ENCODE results near the gene FAM222A.

Gene FAM222A

GRCh38 chr12:109815757-109816617 lies 102.4 kb downstream of the FAM222A start:
- CTCF ChIA-PET = interaction anchor here (0.6 to 2.6 kb wide), 3 partner anchors 10 to 38 kb away, joined by 3 to 15 read pairs (median 13); no protein-coding TSS in a partner anchor
- Histone ChIP-seq H3K4me1 (ENCODE audit: control insufficient read depth, insufficient read depth, low read length) (no peaks in the 10 kb centered on the region), H3K4me3 (ENCODE audit: low read depth, low read length) (no peak overlapping the region), H3K27ac (ENCODE audit: extremely low read depth, low read depth, low read length) (no peak overlapping the region), H3K9me3 (ENCODE audit: control insufficient read depth, insufficient read depth, low read depth, low read length) (no peaks in the 10 kb centered on the region), H3K36me3 (ENCODE audit: control insufficient read depth in 2 of 2, insufficient read depth in 1 of 2, low read length in 2 of 2) (peaks cover 0 to 9% of the 10 kb centered on the region in 2 experiments; a peak in 1 of 3 replicates)
- POLR2A ChIA-PET = no interaction called here
- TF ChIP-seq HIC1 (tag by site-specific recombination; IDR thresholded peaks at IDR 0.05) (0 out of 2 replicates have a peak, but pooled peaks have one; percentile 32), PRDM10 (tag by site-specific recombination; IDR thresholded peaks at IDR 0.05) (no peak)

- no peaks in the 10 kb centered on the region for H3K9me3 ChIP-seq (ENCODE audit: control insufficient read depth, insufficient read depth, low read depth, low read length)
- H3K4me3 ChIP-seq (ENCODE audit: low read depth, low read length) = no peak overlapping the region
- TF ChIP-seq ZBTB48 (tag by site-specific recombination; IDR thresholded peaks at IDR 0.05) (no peak), ZNF501 (tag by site-specific recombination; IDR thresholded peaks at IDR 0.05) (no peak), ZBTB7A (tag by site-specific recombination; IDR thresholded peaks at IDR 0.05; ENCODE audit: low read depth) (no peak), SALL2 (tag by site-specific recombination; IDR thresholded peaks at IDR 0.05; ENCODE audit: borderline replicate concordance) (no peak), KLF9 (tag by site-specific recombination; IDR thresholded peaks at IDR 0.05; ENCODE audit: low read depth) (no peak), IKZF3 (tag by site-specific recombination; IDR thresholded peaks at IDR 0.05) (no peak)
- peaks cover 0 to 9% of the 10 kb centered on the region in 2 experiments; a peak in 1 of 3 replicates for H3K36me3 ChIP-seq (ENCODE audit: control insufficient read depth in 2 of 2, insufficient read depth in 1 of 2, low read length in 2 of 2)
- ChIA-PET CTCF (interaction anchor here (2.6 kb wide), 1 partner anchor 11 kb away, joined by 15 read pairs; no protein-coding TSS in a partner anchor), POLR2A (no interaction called here)
- H3K4me1 ChIP-seq (ENCODE audit: control insufficient read depth, insufficient read depth, low read length) = no peaks in the 10 kb centered on the region
- H3K27ac ChIP-seq (ENCODE audit: extremely low read depth, low read depth, low read length) = no peak overlapping the region
Observed at GRCh38 chr12:109816870-109817269, 103.2 kb downstream of the FAM222A start.

GRCh38 chr12:109817627-109818231 lies 104.1 kb downstream of the FAM222A start:
- ChIA-PET POLR2A (no interaction called here), CTCF (interaction anchor here (1.1 to 1.8 kb wide), 3 partner anchors 11 to 28 kb away, joined by 3 to 7 read pairs (median 5); no protein-coding TSS in a partner anchor)
- no peak for TF ChIP-seq ZNF843 (tag by site-specific recombination; IDR thresholded peaks at IDR 0.05)
- TF ChIP-seq ZNF768 (tag by site-specific recombination; IDR thresholded peaks at IDR 0.05) = 0 out of 2 replicates have a peak, but pooled peaks have one; percentile 42
- no peak overlapping the region for H3K4me3 ChIP-seq (ENCODE audit: low read depth, low read length)
- H3K27ac ChIP-seq (ENCODE audit: extremely low read depth, low read depth, low read length) = no peak overlapping the region
- H3K36me3 ChIP-seq (ENCODE audit: control insufficient read depth in 2 of 2, insufficient read depth in 1 of 2, low read length in 2 of 2) = peaks cover 0 to 9% of the 10 kb centered on the region in 2 experiments; a peak in 1 of 3 replicates
- H3K4me1 ChIP-seq (ENCODE audit: control insufficient read depth, insufficient read depth, low read length) = no peaks in the 10 kb centered on the region
- H3K9me3 ChIP-seq (ENCODE audit: control insufficient read depth, insufficient read depth, low read depth, low read length) = no peaks in the 10 kb centered on the region

All from HEK293 (cell line).